Endothelial cell of umbilical vein (primary cell): ENCODE data around the gene CARD18. TPM values are rescaled to one million over a fixed set of nuclear protein-coding genes. Genes with fewer than 3 reads are reported as not detected.

Experiments
- BruUV-seq: library from RNA; stranded (reverse); fragments of 400-500 nt; replicated peaks from 2 replicates; lab custom pipeline; 2021; lab: Mats Ljungman, UMichigan
- CTCF ChIA-PET: fragments of 300-600, 350-600 bp; sonication (Branson Sonifier 250); formaldehyde crosslinking; loops from one replicate; lab custom pipeline; 2021; ENCODE audit warnings: antibody characterized with exemption, inconsistent platforms; lab: Charles Lee
- POLR2A ChIA-PET: fragments of 300-600, 350-600 bp; sonication (Branson Sonifier 250); formaldehyde crosslinking; loops from one replicate; lab custom pipeline; 2021; ENCODE audit warnings: antibody characterized with exemption, inconsistent platforms; lab: Charles Lee
- DNase-seq: peaks from one replicate; pipeline ENCODE4 v3.0.0-alpha.2; 2011; ENCODE audit warnings: low read depth, low spot score
- FAIRE-seq: peaks from 2 replicates; lab custom pipeline; 2011; peaks lifted over from hg19 to GRCh38; lab: Jason Lieb, UNC
- H2AFZ ChIP-seq: 2 replicates; pipeline ENCODE4 v1.6.0; 2012; ENCODE audit warnings: low read depth, low read length, control low read depth, inconsistent platforms
- H3K27ac ChIP-seq: 2 replicates; pipeline ENCODE4 v1.5.1; 2011; ENCODE audit warnings: low read depth, mild to moderate bottlenecking, control low read depth, low read length, moderate library complexity; ENCODE audit not compliant: insufficient read depth
- H3K27me3 ChIP-seq, 2 experiments: 2 replicates each; pipeline versions ENCODE4 v1.6.0 to v1.6.1; 2011; ENCODE audit warnings: low read length in 2 of 2, mixed read lengths in 1 of 2; ENCODE audit not compliant: control insufficient read depth in 2 of 2, insufficient read depth in 2 of 2
- H3K36me3 ChIP-seq, 2 experiments: 2 replicates in 1 of 2; 3 replicates in 1 of 2; pipeline ENCODE4 v1.5.1; 2011; ENCODE audit warnings: low read length in 2 of 2, mild to moderate bottlenecking in 1 of 2, moderate library complexity in 1 of 2; ENCODE audit not compliant: control insufficient read depth in 2 of 2, insufficient read depth in 2 of 2; ENCODE audit errors: extremely low read depth in 1 of 2
- H3K4me1 ChIP-seq: 3 replicates; pipeline ENCODE4 v1.5.1; 2011; ENCODE audit warnings: mild to moderate bottlenecking, low read length; ENCODE audit not compliant: control insufficient read depth, insufficient read depth; ENCODE audit errors: extremely low read depth
- H3K4me2 ChIP-seq: 2 replicates; pipeline ENCODE4 v1.6.1; 2011; ENCODE audit warnings: low read length, control low read depth, mixed read lengths; ENCODE audit not compliant: insufficient read depth
- H3K4me3 ChIP-seq, 3 experiments: fragments of 200-600 bp in 1 of 3; sonication (generic), shearing (Covaris generic) in 1 of 3; replicated peaks in 1 of 3; 2 replicates each; pipeline ENCODE4 v1.5.1; 2011 to 2016; ENCODE audit warnings: control low read depth in 3 of 3, low read length in 3 of 3, mild to moderate bottlenecking in 2 of 3, inconsistent platforms in 1 of 3, low read depth in 1 of 3, moderate library complexity in 1 of 3; ENCODE audit not compliant: insufficient read depth in 1 of 3
- H3K79me2 ChIP-seq: 2 replicates; pipeline ENCODE4 v1.6.0; 2012; ENCODE audit warnings: low read length, inconsistent platforms; ENCODE audit not compliant: control insufficient read depth, insufficient read depth
- H3K9ac ChIP-seq: replicated peaks from 2 replicates; pipeline ENCODE3; 2011; ENCODE audit warnings: low read length, control low read depth; ENCODE audit not compliant: insufficient read depth; ENCODE audit errors: extremely low read depth
- H3K9me1 ChIP-seq: replicated peaks from 3 replicates; pipeline ENCODE4 v1.6.0; 2011; ENCODE audit warnings: mild to moderate bottlenecking, low read length; ENCODE audit not compliant: control insufficient read depth, insufficient read depth; ENCODE audit errors: extremely low read depth
- H3K9me3 ChIP-seq: replicated peaks from 2 replicates; pipeline ENCODE4 v1.5.1; 2012; ENCODE audit warnings: low read length, inconsistent platforms; ENCODE audit not compliant: control insufficient read depth, insufficient read depth
- H4K20me1 ChIP-seq: replicated peaks from 2 replicates; pipeline ENCODE3; 2011; ENCODE audit warnings: mild to moderate bottlenecking, low read length; ENCODE audit not compliant: control insufficient read depth, insufficient read depth; ENCODE audit errors: extremely low read depth
- CTCF ChIP-seq, 2 donors: IDR thresholded peaks; 1 replicate in 1 of 2; 2 replicates in 1 of 2; pipeline ENCODE4 v1.5.1; 2011; ENCODE audit warnings: low read length in 2 of 2, mild to moderate bottlenecking in 2 of 2, moderate library complexity in 2 of 2, control low read depth in 1 of 2, inconsistent platforms in 1 of 2, low read depth in 1 of 2; ENCODE audit not compliant: insufficient read depth in 1 of 2; ENCODE audit errors: extremely low read depth in 1 of 2
- EZH2 ChIP-seq: IDR thresholded peaks from 2 replicates; pipeline ENCODE4 v1.6.1; 2012; ENCODE audit warnings: borderline replicate concordance, low read depth, mild to moderate bottlenecking, moderate library complexity, low read length, inconsistent platforms; ENCODE audit not compliant: severe bottlenecking
- FOS ChIP-seq: IDR thresholded peaks from 2 replicates; pipeline ENCODE4 v1.6.1; 2011; ENCODE audit warnings: mild to moderate bottlenecking, low read length, moderate library complexity, borderline replicate concordance; ENCODE audit not compliant: insufficient read depth
- GATA2 ChIP-seq: IDR thresholded peaks from 2 replicates; pipeline ENCODE4 v1.7.0; 2011; ENCODE audit warnings: low read depth, mild to moderate bottlenecking, moderate library complexity, mixed read lengths, low read length; ENCODE audit not compliant: insufficient read length, insufficient read depth
- JUN ChIP-seq: IDR thresholded peaks from 2 replicates; pipeline ENCODE4 v1.6.1; 2011; ENCODE audit warnings: borderline replicate concordance, low read depth; ENCODE audit not compliant: insufficient read length, insufficient read depth
- MAX ChIP-seq: IDR thresholded peaks from 2 replicates; pipeline ENCODE4 v1.6.1; 2011; ENCODE audit not compliant: insufficient read depth, insufficient read length
- MYC ChIP-seq: IDR thresholded peaks from one replicate; pipeline ENCODE4 v1.6.1; 2011; ENCODE audit warnings: mild to moderate bottlenecking, low read depth, low read length
- POLR2A ChIP-seq: IDR thresholded peaks from 2 replicates; pipeline ENCODE4 v1.6.1; 2012; ENCODE audit warnings: low read depth, mild to moderate bottlenecking, control low read depth, low read length
- POLR2AphosphoS5 ChIP-seq: IDR thresholded peaks from 2 replicates; pipeline ENCODE4 v1.6.1; 2012; ENCODE audit warnings: low read depth, mild to moderate bottlenecking, control low read depth, low read length, moderate library complexity; ENCODE audit not compliant: insufficient read depth
- dilution Hi-C: fragments of 300-500 bp; cut with MboI; formaldehyde crosslinking; loops from one replicate; pipeline ENCODE4 v1.15.0; 2019; ENCODE audit warnings: low sequenced_read_pairs; ENCODE audit not compliant: extremely low pct_ligation_motif_present
- intact Hi-C: fragments of 100-400 bp; cut with micrococcal nuclease; formaldehyde crosslinking; loops from one replicate; pipeline ENCODE4 v1.10.0; 2022
- polyA plus RNA-seq, 4 experiments: library from polyadenylated mRNA; depleted of rRNA in 3 of 4; stranded (reverse) in 3 of 4; unstranded in 1 of 4; fragments of >200 nt; gene quantifications; 2 replicates each; pipeline versions ENCODE4 v1.2.1 to v1.2.3, GENCODE V29; 2011 to 2012; ENCODE audit warnings: missing spikeins in 1 of 4
- total RNA-seq: library from RNA; stranded (reverse); gene quantifications from 2 replicates; pipeline ENCODE4 v1.2.3, GENCODE V29; 2021

CARD18 gene
- total and polyA plus RNA-seq, 2 donors (not counting 3 experiments of a cell fraction or from before 2014, with no cell fraction given) = not detected

- H2AFZ ChIP-seq = no peak overlapping the region
- intact Hi-C loops = loop anchor here (5.0 kb wide), 1 partner anchor 73 kb away; no protein-coding TSS in a partner anchor
Observed at GRCh38 chr11:105124756-105125155, 14.8 kb downstream of the CARD18 start.

More at GRCh38 chr11:105124756-105125155, 14.8 kb downstream of the CARD18 start:
- H3K9me3 ChIP-seq = no peaks in the 10 kb centered on the region
- no peak overlapping the region for H3K9ac ChIP-seq
- no peaks in the 10 kb centered on the region for H3K27me3 ChIP-seq
- H4K20me1 ChIP-seq = no peaks in the 10 kb centered on the region
- no peaks in the 10 kb centered on the region for H3K36me3 ChIP-seq
- ChIA-PET POLR2A (no interaction called here), CTCF (interaction anchor here (1.0 kb wide), 1 partner anchor 8 kb away, joined by 3 read pairs; no protein-coding TSS in a partner anchor)
- H3K4me2 ChIP-seq = no peak overlapping the region
- no peaks in the 10 kb centered on the region for H3K4me1 ChIP-seq
- FAIRE-seq (no peak), DNase-seq (no peak)
- TF ChIP-seq EZH2 (no peak), GATA2 (no peak), MAX (no peak), POLR2A (no peak), FOS (no peak), MYC (no peak), JUN (no peak), CTCF (IDR thresholded peaks at IDR 0.05; ENCODE audit: extremely low read depth in 1 of 2, insufficient read depth in 1 of 2, low read depth in 1 of 2, low read length in 2 of 2) (no peak), POLR2AphosphoS5 (no peak)
- no peak overlapping the region for H3K4me3 ChIP-seq
- no TSS peak for BruUV-seq
- H3K9me1 ChIP-seq = no peaks in the 10 kb centered on the region
- dilution Hi-C loops = no loop called here
- no peaks in the 10 kb centered on the region for H3K79me2 ChIP-seq
- H3K27ac ChIP-seq = no peak overlapping the region
